Placental pericyte (primary cell): Measurements from ENCODE around the gene CYP3A5. TPM values are rescaled to one million over a fixed set of nuclear protein-coding genes. Genes with fewer than 3 reads are reported as not detected.

Experiments
- small RNA-seq: library from RNA; depleted of rRNA; stranded (forward); fragments of <200 nt; gene quantifications from one replicate; pipeline ENCODE3, GENCODE V24; 2012; ENCODE audit warnings: low replicate concordance
- total RNA-seq: library from RNA; depleted of rRNA; stranded (reverse); fragments of >200 nt; gene quantifications from 2 replicates; pipeline ENCODE4 v1.2.3, GENCODE V29; 2012

Gene CYP3A5
- under 0.01 and 0.72 TPM in 2 replicates for total RNA-seq

DNA sequence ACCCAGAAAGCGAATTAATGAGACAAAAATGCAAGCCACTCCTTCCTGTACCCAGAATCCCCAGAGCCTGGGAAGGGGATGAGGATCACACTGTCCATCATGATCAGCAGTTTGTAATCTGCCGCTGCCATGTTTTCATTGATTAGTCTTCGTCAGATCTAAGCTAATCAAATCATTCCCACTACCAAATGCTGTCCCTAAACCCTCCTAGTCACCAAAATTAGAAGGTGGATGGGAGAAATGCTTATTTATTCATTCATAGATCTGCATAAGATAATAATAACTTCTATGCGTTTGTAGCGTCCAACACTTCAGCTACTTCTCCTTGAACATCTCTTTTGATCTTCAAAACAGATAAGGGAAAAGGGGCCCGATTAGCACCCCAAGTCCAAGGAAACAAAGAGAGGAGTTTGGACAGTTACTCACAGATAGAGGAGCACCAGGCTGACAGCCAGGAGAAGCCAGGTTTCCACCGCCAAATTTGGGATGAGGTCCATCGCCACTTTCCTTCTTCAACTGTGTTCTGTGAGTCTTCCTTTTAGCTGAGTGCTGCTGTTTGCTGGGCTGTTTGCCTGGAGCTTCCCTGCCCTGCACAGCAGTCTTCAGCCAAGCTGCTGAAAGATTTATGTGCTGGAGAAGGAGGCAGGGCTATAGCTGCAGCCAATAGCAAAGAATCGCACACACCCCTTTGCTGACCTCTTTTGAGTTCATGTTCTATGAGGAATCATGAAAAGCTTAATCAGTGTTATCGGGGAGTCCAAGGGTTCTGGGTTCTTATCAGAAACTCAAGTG, at the start of gene CYP3A5:
Gene CYP3A5, minus strand, starts transcription at position 597 of the 792 bp plus-strand sequence. Its CDS starts 100 bp downstream, at position 497.

DNA sequence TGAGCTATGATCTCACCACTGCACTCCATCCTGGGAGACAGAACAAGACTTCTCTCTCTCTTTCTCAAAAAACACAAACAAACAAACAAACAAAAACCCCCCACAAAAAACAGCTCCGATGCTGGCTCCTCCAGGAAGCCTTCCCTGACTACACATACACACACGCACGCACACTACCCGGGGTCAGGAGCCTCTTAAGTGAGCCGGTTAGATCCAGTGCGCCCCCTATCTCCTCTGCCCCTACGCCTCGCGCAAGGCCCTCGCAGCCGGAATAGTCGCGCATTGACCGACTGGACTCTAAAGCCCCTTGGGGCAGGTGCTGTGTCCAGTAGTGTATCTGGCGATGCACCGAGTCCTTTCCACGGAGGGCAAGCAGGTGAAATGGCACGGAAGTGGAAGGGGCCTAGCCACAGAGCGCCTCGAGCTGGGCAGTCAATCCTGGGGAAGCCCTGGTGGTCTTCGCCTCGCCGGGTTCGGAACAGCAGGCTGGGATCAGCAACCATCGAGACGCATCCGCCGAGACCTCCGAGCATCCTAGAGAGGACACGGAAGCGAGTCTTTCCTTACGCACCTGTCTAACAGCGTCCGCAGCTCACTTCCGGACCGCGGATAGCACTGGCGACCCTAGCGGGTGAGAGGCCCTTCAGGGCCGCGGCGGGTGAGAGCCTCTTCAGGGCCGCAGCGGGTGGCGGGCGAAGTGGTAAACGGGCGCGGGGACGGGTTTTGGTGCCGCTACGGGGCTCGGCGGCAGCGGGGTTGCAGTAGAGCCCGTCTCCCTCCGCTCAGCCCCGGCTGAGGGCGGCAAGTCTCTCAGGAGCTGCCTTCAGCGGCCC, 63.2 kb downstream of the CYP3A5 start, which contains the start of gene ZSCAN25:
Gene ZSCAN25, plus strand, starts transcription at position 588 of the 833 bp plus-strand sequence. CDS start 2,661 bp downstream, outside the sequence.

Small RNA genes within 50 kb of the gene (small RNA-seq; reads per million reads assigned to genes)
- not detected for gene CYP3A51P
- gene CYP3A7-CYP3A51P: not detected

Other genes starting within 250 kb of the CYP3A5 start
- gene PTCD1, start 241.2 kb downstream of the CYP3A5 start, total RNA-seq: 4.8 and 8.4 TPM in 2 replicates
- gene CPSF4, start 241.1 kb downstream of the CYP3A5 start, total RNA-seq: 33.4 and 39.6 TPM in 2 replicates
- 99.8 and 214 TPM in 2 replicates for gene ATP5MF, start 213.8 kb downstream of the CYP3A5 start, total RNA-seq
- 4.4 and 9.7 TPM in 2 replicates for gene ZNF789, start 207.1 kb downstream of the CYP3A5 start, total RNA-seq
- 28.2 and 31.9 TPM in 2 replicates for gene ZNF394, start 179.7 kb downstream of the CYP3A5 start, total RNA-seq
- 16.0 and 16.9 TPM in 2 replicates for gene ZKSCAN5, start 175.3 kb downstream of the CYP3A5 start, total RNA-seq
- gene FAM200A, start 127.9 kb downstream of the CYP3A5 start, total RNA-seq: 3.9 and 5.7 TPM in 2 replicates
- 65.9 and 85.3 TPM in 2 replicates for gene ZNF655, start 121.4 kb downstream of the CYP3A5 start, total RNA-seq
- gene TMEM225B, start 81.7 kb downstream of the CYP3A5 start, total RNA-seq: 0.44 TPM in 1 of 2 replicates, not detected in the other
- 8.3 and 15.9 TPM in 2 replicates for gene ZSCAN25, start 63.0 kb downstream of the CYP3A5 start, total RNA-seq
- gene CYP3A7, start 55.2 kb upstream of the CYP3A5 start, total RNA-seq: 0.44 TPM in 1 of 2 replicates, not detected in the other
- gene CYP3A4, start 104.2 kb upstream of the CYP3A5 start, total RNA-seq: not detected in 2 replicates
- gene CYP3A43, start 148.0 kb upstream of the CYP3A5 start, total RNA-seq: not detected in 2 replicates
- gene OR2AE1, start 197.0 kb upstream of the CYP3A5 start, total RNA-seq: 0.66 TPM in 1 of 2 replicates, not detected in the other
- 12.9 and 26.9 TPM in 2 replicates for gene TRIM4, start 239.5 kb upstream of the CYP3A5 start, total RNA-seq
- not detected in 2 replicates for gene GJC3, start 249.6 kb upstream of the CYP3A5 start, total RNA-seq